Vagina (tissue), 2 donors: ENCODE measurements around the gene ARHGAP8. TPM values are rescaled to one million over a fixed set of nuclear protein-coding genes. Genes with fewer than 3 reads are reported as not detected.

Experiments
- DNase-seq, 2 donors: peaks; one replicate each; pipeline ENCODE4 v3.0.0-alpha.2; 2017; ENCODE audit errors: extremely low spot score in 2 of 2
- H3K27ac ChIP-seq: fragments of 200-600 bp; sonication (generic); one replicate; pipeline ENCODE4 v1.5.1; 2019
- H3K27me3 ChIP-seq: fragments of 200-600 bp; sonication (generic); one replicate; pipeline ENCODE4 v1.5.1; 2019
- H3K36me3 ChIP-seq, 2 donors: fragments of 200-600 bp; sonication (generic); one replicate each; pipeline ENCODE4 v1.5.1; 2017 to 2019
- H3K4me1 ChIP-seq: fragments of 200-600 bp; sonication (generic); one replicate; pipeline ENCODE4 v1.5.1; 2019
- H3K4me3 ChIP-seq, 2 donors: fragments of 200-600 bp; sonication (generic); 1 replicate in 1 of 2; 2 replicates in 1 of 2; pipeline ENCODE4 v1.5.1; 2016 to 2019
- H3K9me3 ChIP-seq: fragments of 200-600 bp; sonication (generic); one replicate; pipeline ENCODE4 v1.5.1; 2019
- POLR2A ChIP-seq, 2 donors: fragments of 450-650 bp; IDR thresholded peaks; one replicate each; pipeline ENCODE4 v1.6.1; 2017; ENCODE audit warnings: antibody characterized with exemption in 2 of 2, mild to moderate bottlenecking in 2 of 2, moderate library complexity in 2 of 2
- POLR2AphosphoS5 ChIP-seq, 2 donors: sonication (generic); formaldehyde crosslinking; IDR thresholded peaks; one replicate each; pipeline ENCODE4 v1.9.0; 2017; ENCODE audit warnings: antibody characterized with exemption in 2 of 2, mild to moderate bottlenecking in 2 of 2, low read depth in 1 of 2; ENCODE audit not compliant: insufficient read depth in 1 of 2
- intact Hi-C: fragments of 100-400 bp; cut with DNase I; formaldehyde crosslinking; loops from one replicate; pipeline ENCODE4 v1.15.1; 2023
- total RNA-seq: library from RNA; depleted of rRNA; stranded (reverse); fragments of >200 nt; gene quantifications from one replicate; pipeline ENCODE4 v1.2.3, GENCODE V29; 2016
- TF ChIP-seq, protein P1 (sequence below), 3 experiments: fragments of 450-650 bp in 2 of 3; fragments of 200-600 bp in 1 of 3; sonication (generic) in 1 of 3; IDR thresholded peaks; one replicate each; pipeline ENCODE4 v1.5.1; 2017 to 2019; ENCODE audit warnings: antibody characterized with exemption in 3 of 3, mild to moderate bottlenecking in 2 of 3, moderate library complexity in 2 of 3

The ARHGAP8 gene
- total RNA-seq, 1 donor from 2014 or later, result 9.3 TPM

GRCh38 chr22:44890416-44891292 is 138.3 kb downstream of the ARHGAP8 start:
- no peak for DNase-seq
- Histone ChIP-seq H3K27me3 (no peaks in the 10 kb centered on the region), H3K4me1 (no peaks in the 10 kb centered on the region), H3K9me3 (no peaks in the 10 kb centered on the region), H3K36me3 (no peaks in the 10 kb centered on the region), H3K4me3 (no peak overlapping the region), H3K27ac (no peak overlapping the region)
- intact Hi-C loops, result no loop called here
- TF ChIP-seq, protein P1, sequence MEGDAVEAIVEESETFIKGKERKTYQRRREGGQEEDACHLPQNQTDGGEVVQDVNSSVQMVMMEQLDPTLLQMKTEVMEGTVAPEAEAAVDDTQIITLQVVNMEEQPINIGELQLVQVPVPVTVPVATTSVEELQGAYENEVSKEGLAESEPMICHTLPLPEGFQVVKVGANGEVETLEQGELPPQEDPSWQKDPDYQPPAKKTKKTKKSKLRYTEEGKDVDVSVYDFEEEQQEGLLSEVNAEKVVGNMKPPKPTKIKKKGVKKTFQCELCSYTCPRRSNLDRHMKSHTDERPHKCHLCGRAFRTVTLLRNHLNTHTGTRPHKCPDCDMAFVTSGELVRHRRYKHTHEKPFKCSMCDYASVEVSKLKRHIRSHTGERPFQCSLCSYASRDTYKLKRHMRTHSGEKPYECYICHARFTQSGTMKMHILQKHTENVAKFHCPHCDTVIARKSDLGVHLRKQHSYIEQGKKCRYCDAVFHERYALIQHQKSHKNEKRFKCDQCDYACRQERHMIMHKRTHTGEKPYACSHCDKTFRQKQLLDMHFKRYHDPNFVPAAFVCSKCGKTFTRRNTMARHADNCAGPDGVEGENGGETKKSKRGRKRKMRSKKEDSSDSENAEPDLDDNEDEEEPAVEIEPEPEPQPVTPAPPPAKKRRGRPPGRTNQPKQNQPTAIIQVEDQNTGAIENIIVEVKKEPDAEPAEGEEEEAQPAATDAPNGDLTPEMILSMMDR (IDR thresholded peaks at IDR 0.05), result no peak
- TF ChIP-seq POLR2A (IDR thresholded peaks at IDR 0.05), result no peak
- no peak for TF ChIP-seq POLR2AphosphoS5 (IDR thresholded peaks at IDR 0.05; ENCODE audit: insufficient read depth in 1 of 2, low read depth in 1 of 2)

DNA sequence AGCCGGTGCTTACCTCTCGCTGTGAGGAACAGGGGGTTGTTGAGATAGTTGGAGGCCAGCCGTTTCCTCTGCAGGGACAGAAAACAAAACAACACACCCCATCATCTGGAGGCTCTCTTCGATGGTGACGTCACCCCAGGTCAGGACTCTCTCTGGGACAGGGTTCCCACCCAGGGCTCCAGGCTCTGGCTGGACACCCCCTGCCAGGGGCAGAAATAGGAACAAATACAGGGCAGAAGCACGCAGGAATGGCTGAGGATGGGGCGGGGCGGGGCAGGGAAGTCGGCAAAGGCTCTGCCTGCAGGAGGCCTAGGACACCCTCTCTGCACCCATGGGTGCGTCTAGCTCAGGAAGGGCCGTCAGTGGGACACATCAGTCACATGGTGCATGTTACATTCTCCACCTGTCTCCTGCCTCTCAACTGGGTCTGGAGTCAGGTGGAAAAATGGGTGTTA is 138.9 kb downstream of the ARHGAP8 start:
- TF ChIP-seq, protein P1 (IDR thresholded peaks at IDR 0.05), result no peak
- TF ChIP-seq POLR2AphosphoS5 (IDR thresholded peaks at IDR 0.05; ENCODE audit: insufficient read depth in 1 of 2, low read depth in 1 of 2) (no peak), POLR2A (IDR thresholded peaks at IDR 0.05) (no peak)
- DNase-seq, result peak in 1 of 2 donors; percentile 93
- no peaks in the 10 kb centered on the region for H3K9me3 ChIP-seq
- no peak overlapping the region for H3K4me3 ChIP-seq
- H3K27ac ChIP-seq, result no peak overlapping the region
- H3K36me3 ChIP-seq, result no peaks in the 10 kb centered on the region
- intact Hi-C loops, result no loop called here
- H3K4me1 ChIP-seq, result no peaks in the 10 kb centered on the region
- H3K27me3 ChIP-seq, result no peaks in the 10 kb centered on the region

- no peak for DNase-seq
- intact Hi-C loops, result no loop called here
- H3K9me3 ChIP-seq, result no peaks in the 10 kb centered on the region
Measured at GRCh38 chr22:44891791-44892190, 139.4 kb downstream of the ARHGAP8 start.

GRCh38 chr22:44892243-44892642 is 139.9 kb downstream of the ARHGAP8 start:
- Histone ChIP-seq H3K27me3 (no peaks in the 10 kb centered on the region), H3K9me3 (no peaks in the 10 kb centered on the region), H3K4me1 (no peaks in the 10 kb centered on the region), H3K27ac (no peak overlapping the region), H3K36me3 (no peaks in the 10 kb centered on the region), H3K4me3 (no peak overlapping the region)
- intact Hi-C loops, result no loop called here
- no peak for DNase-seq
- TF ChIP-seq, protein P1 (IDR thresholded peaks at IDR 0.05), result no peak

More at GRCh38 chr22:44891791-44892190, 139.4 kb downstream of the ARHGAP8 start:
- Histone ChIP-seq H3K27me3 (no peaks in the 10 kb centered on the region), H3K4me3 (no peak overlapping the region), H3K4me1 (no peaks in the 10 kb centered on the region), H3K27ac (no peak overlapping the region), H3K36me3 (no peaks in the 10 kb centered on the region)
- TF ChIP-seq, protein P1 (IDR thresholded peaks at IDR 0.05), result no peak
- no peak for TF ChIP-seq POLR2A (IDR thresholded peaks at IDR 0.05)
- TF ChIP-seq POLR2AphosphoS5 (IDR thresholded peaks at IDR 0.05; ENCODE audit: insufficient read depth in 1 of 2, low read depth in 1 of 2), result no peak
